Keratinocyte (primary cell): Measurements from ENCODE around the gene PGGT1B. TPM values are rescaled to one million over a fixed set of nuclear protein-coding genes. Genes with fewer than 3 reads are reported as not detected.

Experiments
- DNase-seq: peaks from one replicate; pipeline ENCODE4 v3.0.0-alpha.2; 2011; ENCODE audit warnings: low read depth, missing footprints, low spot score
- FAIRE-seq: peaks from 2 replicates; lab custom pipeline; 2011; peaks lifted over from hg19 to GRCh38; lab: Jason Lieb, UNC
- H2AFZ ChIP-seq: 2 replicates; pipeline ENCODE4 v1.6.0; 2012; ENCODE audit warnings: low read length, control low read depth, inconsistent platforms; ENCODE audit not compliant: control insufficient read depth
- H3K27ac ChIP-seq: 2 replicates; pipeline ENCODE4 v1.5.1; 2011; ENCODE audit warnings: low read length; ENCODE audit not compliant: control insufficient read depth, insufficient read depth
- H3K27me3 ChIP-seq: 3 replicates; pipeline ENCODE4 v1.6.0; 2011; ENCODE audit warnings: low read length; ENCODE audit not compliant: control insufficient read depth, insufficient read depth; ENCODE audit errors: extremely low read depth
- H3K36me3 ChIP-seq, 2 experiments: 2 replicates in 1 of 2; 3 replicates in 1 of 2; pipeline ENCODE4 v1.5.1; 2011; ENCODE audit warnings: low read length in 2 of 2, mild to moderate bottlenecking in 1 of 2; ENCODE audit not compliant: control insufficient read depth in 2 of 2, insufficient read depth in 2 of 2; ENCODE audit errors: extremely low read depth in 1 of 2
- H3K4me1 ChIP-seq: 3 replicates; pipeline ENCODE4 v1.5.1; 2011; ENCODE audit warnings: low read length; ENCODE audit not compliant: control insufficient read depth, insufficient read depth; ENCODE audit errors: extremely low read depth
- H3K4me2 ChIP-seq: 3 replicates; pipeline ENCODE4 v1.6.0; 2011; ENCODE audit warnings: low read depth, low read length; ENCODE audit not compliant: control insufficient read depth, insufficient read depth; ENCODE audit errors: extremely low read depth
- H3K4me3 ChIP-seq, 3 experiments: fragments of 200-600 bp in 1 of 3; sonication (generic) in 1 of 3; 2 replicates in 2 of 3; 3 replicates in 1 of 3; pipeline ENCODE4 v1.5.1; 2011 to 2016; ENCODE audit warnings: low read length in 3 of 3, mild to moderate bottlenecking in 3 of 3, control low read depth in 2 of 3, inconsistent platforms in 1 of 3, low read depth in 1 of 3, mixed read lengths in 1 of 3, mixed run types in 1 of 3, moderate library complexity in 1 of 3; ENCODE audit not compliant: control insufficient read depth in 2 of 3, insufficient read depth in 2 of 3; ENCODE audit errors: extremely low read depth in 1 of 3
- H3K79me2 ChIP-seq: 2 replicates; pipeline ENCODE4 v1.6.0; 2012; ENCODE audit warnings: low read length; ENCODE audit not compliant: control insufficient read depth, insufficient read depth
- H3K9ac ChIP-seq: 3 replicates; pipeline ENCODE4 v1.6.0; 2011; ENCODE audit warnings: low read length; ENCODE audit not compliant: control insufficient read depth, insufficient read depth; ENCODE audit errors: extremely low read depth
- H3K9me1 ChIP-seq: 3 replicates; pipeline ENCODE4 v1.6.0; 2011; ENCODE audit warnings: low read length; ENCODE audit not compliant: control insufficient read depth, insufficient read depth; ENCODE audit errors: extremely low read depth
- H3K9me3 ChIP-seq: 2 replicates; pipeline ENCODE4 v1.5.1; 2012; ENCODE audit warnings: low read depth, low read length; ENCODE audit not compliant: control insufficient read depth
- H4K20me1 ChIP-seq: 3 replicates; pipeline ENCODE4 v1.6.0; 2011; ENCODE audit warnings: low read length; ENCODE audit not compliant: control insufficient read depth, insufficient read depth; ENCODE audit errors: extremely low read depth
- EZH2 ChIP-seq: IDR thresholded peaks from one replicate; pipeline ENCODE4 v1.6.1; 2012; ENCODE audit warnings: inconsistent platforms, mild to moderate bottlenecking, low read length, moderate library complexity
- dilution Hi-C: fragments of 300-500 bp; cut with MboI; formaldehyde crosslinking; loops from one replicate; pipeline ENCODE4 v1.7.0; 2020; ENCODE audit warnings: low sequenced_read_pairs; ENCODE audit not compliant: extremely low pct_ligation_motif_present
- polyA plus RNA-seq, 5 experiments: library from polyadenylated mRNA; depleted of rRNA in 3 of 5; stranded (reverse) in 3 of 5; stranded (forward) in 1 of 5; unstranded in 1 of 5; fragments of >200 nt; gene quantifications; 1 replicate in 1 of 5; 2 replicates in 3 of 5; 3 replicates in 1 of 5; pipeline versions ENCODE4 v1.2.1 to v1.2.3, GENCODE V29; 2011 to 2012; ENCODE audit warnings: missing spikeins in 2 of 5, low read depth in 1 of 5, low replicate concordance in 1 of 5
- TF ChIP-seq, protein P1 (sequence below), 3 experiments: IDR thresholded peaks in 1 of 3; conservative IDR thresholded peaks in 1 of 3; optimal IDR thresholded peaks in 1 of 3; 2 replicates in 2 of 3; 3 replicates in 1 of 3; pipeline versions ENCODE3 to v1.5.1; 2011; ENCODE audit warnings: low read length in 3 of 3, mild to moderate bottlenecking in 3 of 3, moderate library complexity in 2 of 3, control low read depth in 1 of 3, inconsistent platforms in 1 of 3; ENCODE audit not compliant: insufficient read depth in 2 of 3; ENCODE audit errors: extremely low read depth in 1 of 3

The PGGT1B gene
- polyA plus RNA-seq, 1 donor (not counting 4 experiments of a cell fraction or from before 2014, with no cell fraction given) = 5.5 TPM

DNA sequence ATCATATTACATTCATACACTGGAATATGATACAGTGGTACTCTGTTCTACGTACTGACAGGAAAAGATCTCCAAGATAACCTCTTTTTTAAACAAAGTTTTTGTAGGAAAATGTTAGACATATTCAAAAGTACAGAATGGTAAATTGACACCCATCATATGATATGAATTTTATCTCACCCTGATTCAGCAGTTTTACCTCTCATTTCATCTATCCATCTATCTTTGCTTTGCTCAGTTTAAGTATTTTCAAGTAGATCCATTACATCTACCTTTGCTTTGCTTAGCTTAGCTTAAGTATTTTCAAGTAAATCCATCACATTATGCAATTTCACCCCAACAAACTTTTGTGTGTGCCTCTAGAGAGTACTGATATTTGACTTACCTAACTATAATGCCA, 19.5 kb upstream of the PGGT1B start:
- H3K4me3 ChIP-seq = no peak overlapping the region
- H3K79me2 ChIP-seq = no peaks in the 10 kb centered on the region
- no peak overlapping the region for H2AFZ ChIP-seq
- no peaks in the 10 kb centered on the region for H4K20me1 ChIP-seq
- TF ChIP-seq, protein P1, sequence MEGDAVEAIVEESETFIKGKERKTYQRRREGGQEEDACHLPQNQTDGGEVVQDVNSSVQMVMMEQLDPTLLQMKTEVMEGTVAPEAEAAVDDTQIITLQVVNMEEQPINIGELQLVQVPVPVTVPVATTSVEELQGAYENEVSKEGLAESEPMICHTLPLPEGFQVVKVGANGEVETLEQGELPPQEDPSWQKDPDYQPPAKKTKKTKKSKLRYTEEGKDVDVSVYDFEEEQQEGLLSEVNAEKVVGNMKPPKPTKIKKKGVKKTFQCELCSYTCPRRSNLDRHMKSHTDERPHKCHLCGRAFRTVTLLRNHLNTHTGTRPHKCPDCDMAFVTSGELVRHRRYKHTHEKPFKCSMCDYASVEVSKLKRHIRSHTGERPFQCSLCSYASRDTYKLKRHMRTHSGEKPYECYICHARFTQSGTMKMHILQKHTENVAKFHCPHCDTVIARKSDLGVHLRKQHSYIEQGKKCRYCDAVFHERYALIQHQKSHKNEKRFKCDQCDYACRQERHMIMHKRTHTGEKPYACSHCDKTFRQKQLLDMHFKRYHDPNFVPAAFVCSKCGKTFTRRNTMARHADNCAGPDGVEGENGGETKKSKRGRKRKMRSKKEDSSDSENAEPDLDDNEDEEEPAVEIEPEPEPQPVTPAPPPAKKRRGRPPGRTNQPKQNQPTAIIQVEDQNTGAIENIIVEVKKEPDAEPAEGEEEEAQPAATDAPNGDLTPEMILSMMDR (optimal IDR thresholded peaks at IDR 0.05 in 1 of 3, IDR thresholded peaks at IDR 0.05 in 1 of 3, conservative IDR thresholded peaks at IDR 0.05 in 1 of 3; ENCODE audit: extremely low read depth in 1 of 3, insufficient read depth in 2 of 3, low read length in 3 of 3) = no peak
- no peak for TF ChIP-seq EZH2
- H3K4me1 ChIP-seq = no peaks in the 10 kb centered on the region
- H3K36me3 ChIP-seq = no peaks in the 10 kb centered on the region
- H3K27me3 ChIP-seq = no peaks in the 10 kb centered on the region
- dilution Hi-C loops = no loop called here
- FAIRE-seq (no peak), DNase-seq (no peak)
- no peak overlapping the region for H3K4me2 ChIP-seq
- H3K27ac ChIP-seq = no peak overlapping the region
- no peaks in the 10 kb centered on the region for H3K9me1 ChIP-seq
- no peak overlapping the region for H3K9ac ChIP-seq
- no peaks in the 10 kb centered on the region for H3K9me3 ChIP-seq

DNA sequence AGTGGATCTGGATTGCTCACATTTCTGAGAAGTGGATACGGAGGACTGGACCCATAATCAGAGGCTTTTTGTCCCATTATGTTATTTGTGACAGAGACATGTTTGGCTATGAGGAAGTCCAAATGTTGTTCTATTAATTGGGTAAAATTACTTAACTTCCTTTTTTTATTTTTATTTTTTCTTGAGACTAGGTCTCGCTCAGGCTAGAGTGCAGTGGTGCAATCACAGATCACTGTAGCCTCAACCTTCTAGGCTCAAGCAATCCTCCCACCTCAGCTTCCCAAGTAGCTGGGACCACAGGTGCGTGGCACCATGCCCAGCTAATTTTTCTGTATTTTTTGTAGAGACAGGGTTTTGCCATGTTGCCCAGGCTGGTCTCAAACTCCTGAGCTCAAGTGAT, 11.9 kb upstream of the PGGT1B start:
- Histone ChIP-seq H3K9me1 (no peaks in the 10 kb centered on the region), H3K9me3 (no peaks in the 10 kb centered on the region), H3K27ac (no peak overlapping the region), H3K36me3 (peaks cover 0 to 7% of the 10 kb centered on the region in 2 experiments), H3K9ac (no peak overlapping the region), H3K4me1 (no peaks in the 10 kb centered on the region), H2AFZ (no peak overlapping the region), H4K20me1 (no peaks in the 10 kb centered on the region), H3K79me2 (no peaks in the 10 kb centered on the region), H3K4me2 (no peak overlapping the region), H3K4me3 (no peak overlapping the region), H3K27me3 (no peaks in the 10 kb centered on the region)
- dilution Hi-C loops = no loop called here
- DNase-seq = no peak
- TF ChIP-seq, protein P1 (optimal IDR thresholded peaks at IDR 0.05 in 1 of 3, IDR thresholded peaks at IDR 0.05 in 1 of 3, conservative IDR thresholded peaks at IDR 0.05 in 1 of 3; ENCODE audit: extremely low read depth in 1 of 3, insufficient read depth in 2 of 3, low read length in 3 of 3) = no peak
- TF ChIP-seq EZH2 = no peak
- FAIRE-seq = no peak
